HUES48 (cell line): ENCODE data around the gene ACSL3.
"Not testable (repeated sequence)": the region's sequence is repeated elsewhere in the genome, so short reads cannot be mapped to it uniquely, and the experiment has no call there.

Experiments
- H3K27ac ChIP-seq: one replicate; pipeline ENCODE4 v1.7.0; 2013; ENCODE audit warnings: low read depth, low read length, inconsistent platforms
- H3K27me3 ChIP-seq: 2 replicates; pipeline ENCODE4 v1.6.1; 2013; ENCODE audit warnings: mild to moderate bottlenecking, low read length; ENCODE audit not compliant: control insufficient read depth, insufficient read depth
- H3K36me3 ChIP-seq: 2 replicates; pipeline ENCODE4 v1.6.1; 2013; ENCODE audit warnings: low read length; ENCODE audit not compliant: control insufficient read depth, insufficient read depth
- H3K4me1 ChIP-seq: 2 replicates; pipeline ENCODE4 v1.6.1; 2013; ENCODE audit warnings: mild to moderate bottlenecking, low read length; ENCODE audit not compliant: control insufficient read depth, insufficient read depth
- H3K4me3 ChIP-seq: 2 replicates; pipeline ENCODE4 v1.5.1; 2013; ENCODE audit warnings: mild to moderate bottlenecking, low read depth, low read length
- H3K9ac ChIP-seq: 2 replicates; pipeline ENCODE4 v1.6.1; 2013; ENCODE audit warnings: mild to moderate bottlenecking, low read depth, low read length, moderate library complexity
- H3K9me3 ChIP-seq: 2 replicates; pipeline ENCODE4 v1.6.1; 2013; ENCODE audit warnings: low read length; ENCODE audit not compliant: control insufficient read depth, insufficient read depth

ACSL3 gene

DNA sequence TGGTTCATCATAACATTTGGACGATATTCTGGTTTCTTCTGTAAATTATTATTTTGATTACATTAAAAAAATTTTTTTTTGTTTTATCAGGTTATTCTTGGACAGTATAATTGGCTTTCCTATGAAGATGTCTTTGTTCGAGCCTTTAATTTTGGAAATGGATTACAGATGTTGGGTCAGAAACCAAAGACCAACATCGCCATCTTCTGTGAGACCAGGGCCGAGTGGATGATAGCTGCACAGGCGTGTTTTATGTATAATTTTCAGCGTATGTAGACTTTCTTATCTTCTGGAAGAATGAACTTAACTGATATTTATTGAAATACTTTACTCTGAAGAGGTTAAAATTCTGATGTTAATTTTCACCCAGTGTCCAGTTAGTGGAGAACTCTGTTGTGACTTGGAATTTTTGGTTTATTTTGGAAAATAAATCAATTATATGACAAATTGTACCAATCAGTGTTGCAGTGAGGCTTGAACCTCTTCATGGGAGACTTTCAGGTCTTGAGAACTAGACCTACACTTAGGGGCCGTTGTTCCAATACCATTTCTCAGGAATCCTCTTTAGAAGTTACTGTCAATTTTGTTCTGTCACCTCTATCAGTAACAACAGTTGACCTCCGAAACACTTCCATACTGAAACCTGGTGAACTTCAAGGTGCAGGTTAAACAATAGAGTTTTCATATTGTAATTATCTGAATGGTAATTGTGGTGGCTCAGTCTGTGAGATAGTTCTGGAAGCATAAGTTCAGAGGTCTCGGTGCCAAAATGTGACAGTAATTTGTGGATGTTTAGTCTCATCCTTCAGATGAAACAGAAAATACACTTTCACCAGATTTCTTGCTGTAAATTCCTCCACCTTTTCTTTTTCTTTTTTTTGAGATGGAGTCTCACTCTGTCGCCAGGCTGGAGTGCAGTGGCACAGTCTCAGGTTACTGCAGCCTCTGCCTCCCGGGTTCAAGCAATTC lies 55.7 kb downstream of the ACSL3 start:
- no peak overlapping the region for H3K27ac ChIP-seq
- H3K36me3 ChIP-seq, result peaks cover 42% of the 10 kb centered on the region
- H3K4me1 ChIP-seq, result peaks cover 29% of the 10 kb centered on the region
- H3K4me3 ChIP-seq, result no peak overlapping the region
- H3K9ac ChIP-seq, result no peak overlapping the region
- H3K9me3 ChIP-seq, result no peaks in the 10 kb centered on the region
- H3K27me3 ChIP-seq, result no peaks in the 10 kb centered on the region

DNA sequence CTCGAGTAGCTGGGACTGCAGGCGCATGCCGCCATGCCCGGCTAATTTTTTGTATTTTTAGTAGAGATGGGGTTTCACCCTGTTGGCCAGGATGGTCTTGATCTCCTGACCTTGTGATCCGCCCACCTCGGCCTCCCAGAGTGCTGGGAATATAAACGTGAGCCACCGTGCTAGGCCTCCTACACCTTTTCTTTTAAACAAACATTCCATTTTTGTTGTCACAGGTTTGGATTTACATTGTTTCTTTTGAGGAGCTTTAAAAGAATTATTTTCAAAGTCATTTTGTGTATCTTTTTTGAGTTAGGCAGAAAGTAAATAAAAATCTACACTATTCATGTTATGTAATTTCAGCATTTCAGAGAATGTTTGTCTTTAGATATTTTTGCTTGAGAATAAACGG lies 56.4 kb downstream of the ACSL3 start:
- peaks cover 26% of the 10 kb centered on the region for H3K4me1 ChIP-seq
- peaks cover 49% of the 10 kb centered on the region for H3K36me3 ChIP-seq

DNA sequence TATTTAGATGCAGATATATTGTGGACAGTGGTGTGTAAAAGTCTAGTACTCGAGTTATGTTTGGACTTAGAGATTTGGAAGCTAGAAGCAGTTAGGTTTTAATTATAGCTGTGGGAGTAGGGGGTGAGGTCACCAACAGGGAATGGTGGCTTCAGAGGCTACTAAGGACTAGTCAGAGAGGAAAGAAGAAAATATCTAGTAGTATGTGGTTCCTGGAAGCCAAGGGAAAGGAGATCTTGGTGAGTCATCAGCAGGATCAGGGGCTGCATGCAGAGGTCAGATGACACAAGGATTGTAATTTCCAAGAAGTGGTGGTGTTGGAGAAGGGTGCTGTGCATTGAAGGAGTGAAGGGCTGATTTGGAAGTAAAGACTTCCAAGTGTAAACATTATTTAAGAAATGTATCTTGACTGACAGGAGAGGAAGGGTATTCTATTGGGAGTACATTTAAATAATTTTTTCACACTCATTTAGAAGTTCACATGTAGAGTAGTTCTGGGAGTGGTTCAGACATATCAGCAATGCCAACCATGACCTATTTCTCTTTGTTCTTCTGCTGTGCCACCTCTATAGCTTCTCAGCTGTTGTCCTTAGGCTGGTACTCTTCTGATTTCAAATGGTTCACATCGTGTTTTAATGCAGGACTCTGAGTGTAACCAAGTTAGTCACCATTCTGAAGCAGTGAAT lies 59.1 kb downstream of the ACSL3 start:
- Histone ChIP-seq H3K27ac (no peak overlapping the region), H3K27me3 (no peaks in the 10 kb centered on the region), H3K36me3 (peaks cover 71% of the 10 kb centered on the region), H3K9ac (no peak overlapping the region), H3K4me3 (no peak overlapping the region), H3K4me1 (peaks cover 24% of the 10 kb centered on the region), H3K9me3 (no peaks in the 10 kb centered on the region)

More for the DNA sequence above, 56.4 kb downstream of the ACSL3 start:
- not testable (repeated sequence) for H3K9me3 ChIP-seq, H3K4me3 ChIP-seq, H3K9ac ChIP-seq, H3K27ac ChIP-seq, H3K27me3 ChIP-seq

GRCh38 chr2:222920657-222921186 lies 59.9 kb downstream of the ACSL3 start:
- Histone ChIP-seq H3K36me3 (peaks cover 75% of the 10 kb centered on the region), H3K9me3 (no peaks in the 10 kb centered on the region), H3K27ac (no peak overlapping the region), H3K27me3 (no peaks in the 10 kb centered on the region), H3K4me3 (no peak overlapping the region), H3K9ac (no peak overlapping the region), H3K4me1 (peaks cover 17% of the 10 kb centered on the region; the same call in 1 of the 2 replicates)

- H3K9me3 ChIP-seq, result no peaks in the 10 kb centered on the region
- H3K36me3 ChIP-seq, result peaks cover 76% of the 10 kb centered on the region
- no peak overlapping the region for H3K9ac ChIP-seq
These were observed 61.4 kb downstream of the ACSL3 start for GRCh38 chr2:222922019-222922800.

DNA sequence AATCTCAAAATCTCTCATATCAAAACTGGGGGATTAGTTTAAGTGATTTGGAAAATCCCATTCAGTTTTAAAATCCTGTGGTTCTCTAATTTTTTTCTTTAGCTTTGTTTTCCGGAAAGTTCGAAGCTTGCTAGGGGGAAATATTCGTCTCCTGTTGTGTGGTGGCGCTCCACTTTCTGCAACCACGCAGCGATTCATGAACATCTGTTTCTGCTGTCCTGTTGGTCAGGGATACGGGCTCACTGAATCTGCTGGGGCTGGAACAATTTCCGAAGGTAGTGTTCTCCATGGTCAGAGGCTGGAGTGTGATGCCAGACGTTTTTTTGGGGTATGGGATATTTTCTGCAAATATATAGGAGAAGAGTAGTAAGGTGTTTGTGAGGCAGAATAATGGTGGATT lies 66.1 kb downstream of the ACSL3 start:
- Histone ChIP-seq H3K27ac (no peak overlapping the region), H3K4me3 (no peak overlapping the region), H3K4me1 (no peaks in the 10 kb centered on the region), H3K27me3 (no peaks in the 10 kb centered on the region), H3K9ac (no peak overlapping the region), H3K36me3 (peaks cover 69% of the 10 kb centered on the region), H3K9me3 (no peaks in the 10 kb centered on the region)

More at GRCh38 chr2:222922019-222922800, 61.4 kb downstream of the ACSL3 start:
- H3K27ac ChIP-seq, result no peak overlapping the region
- H3K27me3 ChIP-seq, result no peaks in the 10 kb centered on the region
- H3K4me3 ChIP-seq, result no peak overlapping the region
- peaks cover 11% of the 10 kb centered on the region; the same call in 1 of the 2 replicates for H3K4me1 ChIP-seq

GRCh38 chr2:222927600-222927999 lies 66.8 kb downstream of the ACSL3 start:
- Histone ChIP-seq H3K27ac (no peak overlapping the region), H3K9me3 (no peaks in the 10 kb centered on the region), H3K4me3 (no peak overlapping the region), H3K27me3 (no peaks in the 10 kb centered on the region), H3K9ac (no peak overlapping the region), H3K4me1 (no peaks in the 10 kb centered on the region), H3K36me3 (peaks cover 65% of the 10 kb centered on the region)

DNA sequence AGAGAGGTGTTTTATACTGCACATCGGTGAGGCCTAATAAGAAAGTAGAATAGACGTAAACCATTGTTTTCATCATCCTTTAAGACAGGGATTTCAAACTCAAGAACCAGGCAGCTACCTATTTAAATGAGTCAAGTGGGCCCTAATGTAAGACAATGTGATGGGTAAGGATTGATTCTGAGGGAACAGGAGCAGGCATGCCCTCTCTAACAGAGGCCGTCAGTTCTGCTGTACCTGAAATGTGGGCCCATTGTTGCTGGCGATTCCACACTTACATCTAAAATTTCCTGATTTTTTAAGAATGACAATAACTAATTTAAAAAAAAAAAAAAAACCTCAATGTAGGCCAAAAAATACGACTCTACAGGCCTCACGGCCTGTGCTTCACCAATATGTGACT lies 67.5 kb downstream of the ACSL3 start:
- Histone ChIP-seq H3K27me3 (no peaks in the 10 kb centered on the region), H3K4me3 (no peak overlapping the region), H3K4me1 (no peaks in the 10 kb centered on the region), H3K36me3 (peaks cover 64% of the 10 kb centered on the region), H3K9ac (no peak overlapping the region), H3K27ac (no peak overlapping the region), H3K9me3 (no peaks in the 10 kb centered on the region)

- Histone ChIP-seq H3K9me3 (no peaks in the 10 kb centered on the region), H3K9ac (no peak overlapping the region), H3K4me3 (no peak overlapping the region), H3K4me1 (no peaks in the 10 kb centered on the region), H3K27ac (no peak overlapping the region), H3K27me3 (no peaks in the 10 kb centered on the region), H3K36me3 (peaks cover 71% of the 10 kb centered on the region)
These were observed 70.0 kb downstream of the ACSL3 start for GRCh38 chr2:222930862-222931261.

DNA sequence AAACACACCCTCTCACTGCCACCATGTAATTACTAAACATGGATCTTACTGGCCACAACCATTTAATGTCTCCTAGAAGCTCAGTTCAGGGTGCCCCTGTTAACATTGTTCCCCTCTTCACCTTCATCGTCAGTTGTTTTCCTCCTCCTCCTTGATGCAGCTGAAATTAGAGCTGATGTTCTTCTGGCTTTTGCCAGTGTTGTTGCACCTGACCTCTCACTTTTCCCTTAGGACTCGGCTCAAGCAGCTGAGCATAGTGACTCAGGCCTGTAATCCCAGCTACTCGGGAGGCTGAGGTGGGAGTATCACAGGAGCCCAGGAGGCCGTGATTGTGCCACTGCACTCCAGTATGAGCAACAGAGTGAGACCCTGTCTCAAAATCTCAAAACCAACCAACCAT lies 70.8 kb downstream of the ACSL3 start:
- Histone ChIP-seq H3K9me3 (no peaks in the 10 kb centered on the region), H3K4me1 (no peaks in the 10 kb centered on the region), H3K9ac (no peak overlapping the region), H3K27me3 (no peaks in the 10 kb centered on the region), H3K4me3 (no peak overlapping the region), H3K27ac (no peak overlapping the region), H3K36me3 (peaks cover 76% of the 10 kb centered on the region)
